GM12892 (cell line): Measurements from ENCODE around the gene PTPRN2.

Experiments
- POLR2A ChIP-seq: IDR thresholded peaks from 2 replicates; pipeline ENCODE4 v1.6.1; 2011; ENCODE audit warnings: low read depth, low read length, control low read depth
- POLR2AphosphoS5 ChIP-seq: IDR thresholded peaks from 2 replicates; pipeline ENCODE4 v1.6.1; 2011; ENCODE audit warnings: low read depth, low read length, control low read depth
- TAF1 ChIP-seq: IDR thresholded peaks from 2 replicates; pipeline ENCODE4 v1.6.1; 2011; ENCODE audit warnings: low read depth, mild to moderate bottlenecking, control low read depth, low read length, borderline replicate concordance

DNA sequence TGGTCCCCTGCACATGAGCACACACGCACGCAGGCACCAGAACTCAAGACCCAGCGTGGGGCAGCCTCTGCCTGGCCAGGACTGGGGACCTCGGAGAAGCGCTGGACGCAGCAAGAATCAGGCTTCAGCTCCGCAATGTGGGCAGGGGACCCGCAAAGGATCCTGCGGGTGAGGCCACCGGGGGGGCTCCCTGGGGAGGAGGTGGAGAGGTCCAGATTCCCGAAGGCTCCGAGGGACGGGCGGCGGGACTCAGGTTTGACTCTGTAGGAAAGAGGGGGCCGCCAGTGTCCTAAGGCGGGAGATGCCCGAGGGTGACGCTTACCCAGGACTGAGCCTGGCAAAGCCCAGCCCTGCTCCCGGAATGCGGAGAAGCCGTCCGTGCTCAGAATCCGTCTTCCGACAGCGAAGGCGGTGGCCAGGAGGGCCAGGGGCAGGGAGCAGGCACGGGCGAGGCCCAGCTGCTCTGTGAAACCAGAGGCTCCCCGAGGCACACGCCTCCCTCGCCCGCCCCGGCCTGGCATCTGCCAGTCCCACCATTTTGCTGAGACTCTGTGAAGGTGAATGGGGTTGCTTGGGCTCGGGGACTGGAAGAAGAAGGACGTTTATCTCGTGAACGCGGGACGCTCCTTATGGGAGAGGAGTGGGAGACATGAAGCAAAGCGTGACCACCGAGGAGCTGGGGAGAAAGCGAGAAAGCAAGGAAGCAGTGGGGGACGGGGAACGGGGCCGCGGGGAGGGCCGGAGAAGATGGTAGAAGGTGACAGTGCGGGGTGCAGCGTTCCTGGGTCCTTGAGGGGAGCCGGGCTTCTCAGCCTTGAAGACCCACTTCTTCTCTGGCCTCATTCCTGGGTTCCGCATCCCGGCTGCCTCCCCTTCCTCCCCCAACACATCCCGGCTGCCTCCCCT, 489.2 kb downstream of the PTPRN2 start:
- no peak for TF ChIP-seq POLR2AphosphoS5
- TF ChIP-seq TAF1: no peak
- TF ChIP-seq POLR2A: no peak
